ENCODE measurements around the gene GABARAP. TPM values are rescaled to one million over a fixed set of nuclear protein-coding genes. Genes with fewer than 3 reads are reported as not detected.

Gene GABARAP
- total RNA-seq, 1 donor from 2014 or later, result 449 TPM

GRCh38 chr17:7238420-7239090, 3.7 kb downstream of the GABARAP start:
- no peaks in the 10 kb centered on the region for H3K27me3 Mint-ChIP-seq (ENCODE audit: low read depth)
- no peak for TF ChIP-seq CTCF (IDR thresholded peaks at IDR 0.05)
- DNase-seq (ENCODE audit: low spot score), result no peak
- H3K36me3 Mint-ChIP-seq (ENCODE audit: low read depth), result peaks cover 24% of the 10 kb centered on the region
- peak overlapping the region; percentile 94 for H3K27ac Mint-ChIP-seq (ENCODE audit: unreplicated experiment)
- no peaks in the 10 kb centered on the region for H3K9me3 Mint-ChIP-seq (ENCODE audit: low read depth)
- H3K4me3 Mint-ChIP-seq (ENCODE audit: unreplicated experiment), result peak overlapping the region; percentile 93
- H3K4me1 Mint-ChIP-seq (ENCODE audit: low read depth), result peaks cover 64% of the 10 kb centered on the region

- Mint-ChIP-seq H3K36me3 (ENCODE audit: low read depth) (peaks cover 21% of the 10 kb centered on the region), H3K27me3 (ENCODE audit: low read depth) (no peaks in the 10 kb centered on the region), H3K9me3 (ENCODE audit: low read depth) (no peaks in the 10 kb centered on the region), H3K27ac (ENCODE audit: unreplicated experiment) (peak overlapping the region; percentile 96), H3K4me3 (ENCODE audit: unreplicated experiment) (peak overlapping the region; percentile 93), H3K4me1 (ENCODE audit: low read depth) (peaks cover 64% of the 10 kb centered on the region)
- no peak for TF ChIP-seq CTCF (IDR thresholded peaks at IDR 0.05)
- no peak for DNase-seq (ENCODE audit: low spot score)
Measured at GRCh38 chr17:7237761-7238419, 4.4 kb downstream of the GABARAP start.

GRCh38 chr17:7237266-7237760, 4.9 kb downstream of the GABARAP start:
- H3K4me3 Mint-ChIP-seq (ENCODE audit: unreplicated experiment), result peak overlapping the region; percentile 93
- no peak for DNase-seq (ENCODE audit: low spot score)
- H3K9me3 Mint-ChIP-seq (ENCODE audit: low read depth), result no peaks in the 10 kb centered on the region
- peak overlapping the region; percentile 96 for H3K27ac Mint-ChIP-seq (ENCODE audit: unreplicated experiment)
- peaks cover 21% of the 10 kb centered on the region for H3K36me3 Mint-ChIP-seq (ENCODE audit: low read depth)
- peaks cover 68% of the 10 kb centered on the region for H3K4me1 Mint-ChIP-seq (ENCODE audit: low read depth)
- no peaks in the 10 kb centered on the region for H3K27me3 Mint-ChIP-seq (ENCODE audit: low read depth)
- no peak for TF ChIP-seq CTCF (IDR thresholded peaks at IDR 0.05)

GRCh38 chr17:7236808-7237207, 5.4 kb downstream of the GABARAP start:
- H3K4me3 Mint-ChIP-seq (ENCODE audit: unreplicated experiment), result peak overlapping the region; percentile 93
- peak overlapping the region; percentile 96 for H3K27ac Mint-ChIP-seq (ENCODE audit: unreplicated experiment)
- no peaks in the 10 kb centered on the region for H3K9me3 Mint-ChIP-seq (ENCODE audit: low read depth)
- H3K36me3 Mint-ChIP-seq (ENCODE audit: low read depth), result peaks cover 21% of the 10 kb centered on the region
- DNase-seq (ENCODE audit: low spot score), result no peak
- peaks cover 70% of the 10 kb centered on the region for H3K4me1 Mint-ChIP-seq (ENCODE audit: low read depth)
- no peaks in the 10 kb centered on the region for H3K27me3 Mint-ChIP-seq (ENCODE audit: low read depth)
- TF ChIP-seq CTCF (IDR thresholded peaks at IDR 0.05), result no peak

GRCh38 chr17:7235693-7236665, 6.3 kb downstream of the GABARAP start:
- TF ChIP-seq CTCF (IDR thresholded peaks at IDR 0.05), result no peak
- DNase-seq (ENCODE audit: low spot score), result no peak
- Mint-ChIP-seq H3K4me3 (ENCODE audit: unreplicated experiment) (peak overlapping the region; percentile 96), H3K36me3 (ENCODE audit: low read depth) (peaks cover 17% of the 10 kb centered on the region), H3K27ac (ENCODE audit: unreplicated experiment) (peak overlapping the region; percentile 96), H3K9me3 (ENCODE audit: low read depth) (no peaks in the 10 kb centered on the region), H3K4me1 (ENCODE audit: low read depth) (peaks cover 65% of the 10 kb centered on the region), H3K27me3 (ENCODE audit: low read depth) (no peaks in the 10 kb centered on the region)
